IPS-18a (cell line): ENCODE measurements around the gene SHH.
A peak's percentile ranks its signal among the peaks of the same experiment; 100 is the strongest.

Experiments used
- H3K27ac ChIP-seq: one replicate; pipeline ENCODE4 v1.5.1; 2013; ENCODE audit warnings: low read length
- H3K27me3 ChIP-seq: one replicate; pipeline ENCODE4 v1.6.1; 2013; ENCODE audit warnings: mild to moderate bottlenecking, low read length; ENCODE audit not compliant: control insufficient read depth, insufficient read depth
- H3K36me3 ChIP-seq: one replicate; pipeline ENCODE4 v1.6.1; 2013; ENCODE audit warnings: low read depth, low read length; ENCODE audit not compliant: control insufficient read depth
- H3K4me1 ChIP-seq: one replicate; pipeline ENCODE4 v1.6.1; 2013; ENCODE audit warnings: low read depth, low read length; ENCODE audit not compliant: control insufficient read depth
- H3K4me3 ChIP-seq: one replicate; pipeline ENCODE4 v1.5.1; 2013; ENCODE audit warnings: low read length
- H3K9ac ChIP-seq: one replicate; pipeline ENCODE4 v1.6.1; 2013; ENCODE audit warnings: mild to moderate bottlenecking, low read length, moderate library complexity
- H3K9me3 ChIP-seq: one replicate; pipeline ENCODE4 v1.6.1; 2013; ENCODE audit warnings: low read depth, low read length; ENCODE audit not compliant: control insufficient read depth

The SHH gene

GRCh38 chr7:155816996-155817395 lies 4.7 kb upstream of the SHH start:
- Histone ChIP-seq H3K9ac (no peak overlapping the region), H3K36me3 (no peaks in the 10 kb centered on the region), H3K27ac (no peak overlapping the region), H3K4me1 (no peaks in the 10 kb centered on the region), H3K4me3 (no peak overlapping the region), H3K27me3 (peaks cover 40% of the 10 kb centered on the region), H3K9me3 (no peaks in the 10 kb centered on the region)

- peaks cover 48% of the 10 kb centered on the region for H3K27me3 ChIP-seq
- H3K9ac ChIP-seq = no peak overlapping the region
- no peaks in the 10 kb centered on the region for H3K4me1 ChIP-seq
- H3K36me3 ChIP-seq = no peaks in the 10 kb centered on the region
- H3K27ac ChIP-seq = no peak overlapping the region
- H3K9me3 ChIP-seq = no peaks in the 10 kb centered on the region
- no peak overlapping the region for H3K4me3 ChIP-seq
Observed at GRCh38 chr7:155816192-155816508, 3.9 kb upstream of the SHH start.

- H3K27ac ChIP-seq = no peak overlapping the region
Observed at GRCh38 chr7:155815332-155816191, 3.3 kb upstream of the SHH start.

GRCh38 chr7:155814316-155815276 lies 2.3 kb upstream of the SHH start:
- Histone ChIP-seq H3K36me3 (no peaks in the 10 kb centered on the region), H3K4me3 (no peak overlapping the region), H3K4me1 (no peaks in the 10 kb centered on the region), H3K27ac (no peak overlapping the region), H3K9ac (no peak overlapping the region), H3K27me3 (peaks cover 64% of the 10 kb centered on the region), H3K9me3 (no peaks in the 10 kb centered on the region)

More at GRCh38 chr7:155815332-155816191, 3.3 kb upstream of the SHH start:
- Histone ChIP-seq H3K4me1 (no peaks in the 10 kb centered on the region), H3K36me3 (no peaks in the 10 kb centered on the region), H3K4me3 (no peak overlapping the region), H3K9me3 (no peaks in the 10 kb centered on the region), H3K27me3 (peaks cover 54% of the 10 kb centered on the region), H3K9ac (no peak overlapping the region)

- Histone ChIP-seq H3K4me1 (no peaks in the 10 kb centered on the region), H3K4me3 (no peak overlapping the region), H3K27me3 (peaks cover 73% of the 10 kb centered on the region), H3K36me3 (no peaks in the 10 kb centered on the region), H3K9me3 (no peaks in the 10 kb centered on the region), H3K27ac (no peak overlapping the region), H3K9ac (no peak overlapping the region)
Observed at GRCh38 chr7:155813546-155814315, 1.5 kb upstream of the SHH start.

GRCh38 chr7:155813125-155813524 lies 862 bp upstream of the SHH start:
- H3K27me3 ChIP-seq = peaks cover 79% of the 10 kb centered on the region
- H3K4me1 ChIP-seq = no peaks in the 10 kb centered on the region
- H3K27ac ChIP-seq = no peak overlapping the region
- H3K4me3 ChIP-seq = no peak overlapping the region
- no peak overlapping the region for H3K9ac ChIP-seq
- H3K9me3 ChIP-seq = no peaks in the 10 kb centered on the region
- no peaks in the 10 kb centered on the region for H3K36me3 ChIP-seq

GRCh38 chr7:155811560-155811894 lies 736 bp downstream of the SHH start:
- Histone ChIP-seq H3K36me3 (no peaks in the 10 kb centered on the region), H3K4me1 (no peaks in the 10 kb centered on the region), H3K9ac (no peak overlapping the region), H3K9me3 (no peaks in the 10 kb centered on the region), H3K27ac (no peak overlapping the region), H3K4me3 (peak overlapping the region; percentile 6), H3K27me3 (peaks cover 95% of the 10 kb centered on the region)

GRCh38 chr7:155810770-155811559 lies 1.3 kb downstream of the SHH start:
- no peak overlapping the region for H3K27ac ChIP-seq
- no peaks in the 10 kb centered on the region for H3K9me3 ChIP-seq
- H3K27me3 ChIP-seq = peaks cover 98% of the 10 kb centered on the region
- no peaks in the 10 kb centered on the region for H3K4me1 ChIP-seq
- no peaks in the 10 kb centered on the region for H3K36me3 ChIP-seq
- H3K4me3 ChIP-seq = no peak overlapping the region
- H3K9ac ChIP-seq = no peak overlapping the region

- Histone ChIP-seq H3K27ac (no peak overlapping the region), H3K4me3 (no peak overlapping the region), H3K36me3 (no peaks in the 10 kb centered on the region), H3K4me1 (no peaks in the 10 kb centered on the region), H3K9ac (no peak overlapping the region), H3K9me3 (no peaks in the 10 kb centered on the region), H3K27me3 (peaks cover 98% of the 10 kb centered on the region)
Observed at GRCh38 chr7:155809947-155810769, 2.1 kb downstream of the SHH start.

GRCh38 chr7:155809332-155809946 lies 2.8 kb downstream of the SHH start:
- Histone ChIP-seq H3K9me3 (no peaks in the 10 kb centered on the region), H3K4me3 (peak overlapping the region; percentile 29), H3K27ac (no peak overlapping the region), H3K9ac (no peak overlapping the region), H3K27me3 (peaks cover 100% of the 10 kb centered on the region), H3K36me3 (no peaks in the 10 kb centered on the region), H3K4me1 (no peaks in the 10 kb centered on the region)
